CD4-positive, alpha-beta memory T cell (primary cell): ENCODE data around the gene SEMA4A. TPM values are rescaled to one million over a fixed set of nuclear protein-coding genes. Genes with fewer than 3 reads are reported as not detected.

Experiments used
- CTCF ChIA-PET: fragments of 350-600 bp; sonication (Branson Sonifier 250); formaldehyde crosslinking; loops from one replicate; lab custom pipeline; 2021; ENCODE audit warnings: inconsistent platforms; ENCODE audit not compliant: partially characterized antibody; lab: Charles Lee
- POLR2A ChIA-PET: fragments of 350-600 bp; sonication (Branson Sonifier 250); formaldehyde crosslinking; loops from one replicate; lab custom pipeline; 2021; ENCODE audit not compliant: partially characterized antibody; lab: Charles Lee
- DNase-seq, 5 donors: peaks; one replicate each; pipeline versions ENCODE4 v3.0.0 to v3.0.0-alpha.2; 2020 to 2022; ENCODE audit warnings: mixed read lengths in 1 of 5
- H3K27ac ChIP-seq: one replicate; pipeline ENCODE4 v1.7.0; 2013; ENCODE audit warnings: low read depth, low read length
- H3K27me3 ChIP-seq: 2 replicates; pipeline ENCODE4 v1.7.0; 2013; ENCODE audit warnings: mild to moderate bottlenecking, low read length, moderate library complexity; ENCODE audit not compliant: insufficient read depth
- H3K36me3 ChIP-seq: 2 replicates; pipeline ENCODE4 v1.7.0; 2013; ENCODE audit warnings: mild to moderate bottlenecking, low read length, moderate library complexity; ENCODE audit not compliant: insufficient read depth
- H3K4me1 ChIP-seq: 2 replicates; pipeline ENCODE4 v1.7.0; 2013; ENCODE audit warnings: mild to moderate bottlenecking, low read length, moderate library complexity; ENCODE audit not compliant: insufficient read depth
- H3K4me3 ChIP-seq, 2 donors: one replicate each; pipeline ENCODE4 v1.7.0; 2013; ENCODE audit warnings: low read length in 2 of 2, mild to moderate bottlenecking in 1 of 2
- H3K9me3 ChIP-seq, 2 donors: one replicate each; pipeline ENCODE4 v1.7.0; 2013; ENCODE audit warnings: low read length in 2 of 2, control low read depth in 1 of 2; ENCODE audit not compliant: control insufficient read depth in 1 of 2
- H3K27ac Mint-ChIP-seq, 7 donors: one replicate each; pipeline ENCODE4 v1.8.0; 2020 to 2021; ENCODE audit warnings: mixed read lengths in 7 of 7, mild to moderate bottlenecking in 6 of 7, inconsistent platforms in 3 of 7, moderate library complexity in 3 of 7
- H3K27me3 Mint-ChIP-seq, 2 donors: one replicate each; pipeline ENCODE4 v1.8.0; 2020 to 2021; ENCODE audit warnings: mixed read lengths in 2 of 2
- H3K36me3 Mint-ChIP-seq, 2 donors: one replicate each; pipeline ENCODE4 v1.8.0; 2020 to 2021; ENCODE audit warnings: mixed read lengths in 2 of 2, inconsistent platforms in 1 of 2, mild to moderate bottlenecking in 1 of 2
- H3K4me1 Mint-ChIP-seq, 4 donors: one replicate each; pipeline ENCODE4 v1.8.0; 2020 to 2021; ENCODE audit warnings: mixed read lengths in 4 of 4, mild to moderate bottlenecking in 1 of 4
- H3K4me3 Mint-ChIP-seq, 8 donors: one replicate each; pipeline ENCODE4 v1.8.0; 2020 to 2021; ENCODE audit warnings: mixed read lengths in 8 of 8, mild to moderate bottlenecking in 7 of 8, moderate library complexity in 6 of 8, inconsistent platforms in 3 of 8
- H3K9me3 Mint-ChIP-seq, 8 donors: one replicate each; pipeline ENCODE4 v1.8.0; 2020 to 2021; ENCODE audit warnings: mixed read lengths in 8 of 8, mild to moderate bottlenecking in 5 of 8, inconsistent platforms in 3 of 8, moderate library complexity in 1 of 8
- intact Hi-C: fragments of 100-400 bp; cut with micrococcal nuclease; formaldehyde crosslinking; loops from one replicate; pipeline ENCODE4 v1.15.1; 2023
- polyA plus RNA-seq, 2 donors: library from polyadenylated mRNA; unstranded; fragments of 300-500 nt; fragmentation: Illumina TruSeq; gene quantifications; one replicate each; pipeline ENCODE4 v1.2.3, GENCODE V29; 2021
- total RNA-seq, 2 experiments: library from RNA; stranded (reverse); gene quantifications; one replicate each; pipeline ENCODE4 v1.2.3, GENCODE V29; 2021

The SEMA4A gene
- total and polyA plus RNA-seq, 4 experiments from 2014 or later: 0.88 to 1.3 (median 1.2) TPM

DNA sequence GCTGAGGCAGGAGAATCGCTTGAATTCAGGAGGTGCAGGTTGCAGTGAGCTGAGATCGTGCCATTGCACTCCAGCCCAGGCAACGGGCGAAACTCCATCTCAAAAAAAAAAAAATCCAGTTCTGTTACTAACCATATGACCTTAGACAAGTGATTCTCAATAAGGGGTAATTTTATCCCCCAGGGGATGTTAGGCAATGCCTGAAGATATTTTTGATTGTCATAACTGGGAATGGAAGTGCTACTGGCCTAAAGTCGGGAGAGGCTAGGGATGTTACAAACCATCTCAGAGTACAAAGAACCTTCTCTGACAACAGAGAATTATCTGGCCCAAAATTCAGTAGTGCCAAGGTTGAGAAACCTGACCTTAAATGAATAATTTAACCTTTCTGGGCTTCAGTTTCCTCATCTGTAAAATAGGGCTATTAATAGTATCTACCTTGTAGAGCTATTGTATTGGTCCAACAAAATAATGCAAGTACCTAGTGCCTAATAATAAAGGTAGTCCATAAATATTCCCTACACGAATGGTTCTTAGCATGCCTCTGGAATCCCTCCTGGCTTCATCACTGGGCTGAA, 44.6 kb upstream of the SEMA4A start:
- POLR2A ChIA-PET: no interaction called here

DNA sequence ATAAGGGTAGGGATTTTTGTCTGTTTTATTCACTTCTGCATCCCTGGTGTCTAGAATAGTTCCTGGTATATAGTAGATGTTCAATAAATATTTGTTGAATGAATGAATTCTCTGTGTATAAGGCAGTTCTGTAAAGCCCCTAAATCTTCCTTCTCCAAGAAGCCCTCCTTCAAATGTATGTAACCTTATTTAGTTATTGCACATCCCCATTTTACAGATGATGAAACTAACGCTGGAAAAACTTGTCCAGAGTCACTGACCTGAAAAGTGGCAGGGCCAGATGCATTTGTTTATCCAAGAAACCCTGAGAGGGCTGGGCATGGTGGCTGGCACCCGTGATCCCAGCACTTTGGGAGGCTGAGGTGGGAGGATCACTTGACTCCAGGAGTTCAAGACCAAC, 43.1 kb upstream of the SEMA4A start:
- H3K4me3 ChIP-seq: no peak overlapping the region
- intact Hi-C loops: no loop called here
- Mint-ChIP-seq H3K4me1 (peaks cover 7 to 54% (median 26%) of the 10 kb centered on the region in 4 donors), H3K27me3 (no peaks in the 10 kb centered on the region), H3K9me3 (no peaks in the 10 kb centered on the region), H3K27ac (peak overlapping the region; percentile 38 to 94 (median 83)), H3K36me3 (peaks cover 0 to 11% of the 10 kb centered on the region in 2 donors), H3K4me3 (no peak overlapping the region)
- peaks cover 33% of the 10 kb centered on the region for H3K4me1 ChIP-seq
- H3K36me3 ChIP-seq: no peaks in the 10 kb centered on the region
- H3K27me3 ChIP-seq: no peaks in the 10 kb centered on the region
- DNase-seq: no peak
- no peaks in the 10 kb centered on the region for H3K9me3 ChIP-seq
- ChIA-PET POLR2A (no interaction called here), CTCF (interaction anchor here (1.3 to 1.4 kb wide), 2 partner anchors 14 to 20 kb away, joined by 4 to 8 read pairs; no protein-coding TSS in a partner anchor)
- no peak overlapping the region for H3K27ac ChIP-seq

More for the DNA sequence above, 44.6 kb upstream of the SEMA4A start:
- peak overlapping the region; percentile 90 to 100 (median 100) for H3K27ac Mint-ChIP-seq
- Histone ChIP-seq H3K9me3 (no peaks in the 10 kb centered on the region), H3K4me1 (peaks cover 38% of the 10 kb centered on the region), H3K27me3 (no peaks in the 10 kb centered on the region), H3K27ac (no peak overlapping the region), H3K36me3 (no peaks in the 10 kb centered on the region), H3K4me3 (no peak overlapping the region)
- H3K4me1 Mint-ChIP-seq: peaks cover 19 to 54% (median 35%) of the 10 kb centered on the region in 4 donors
- peaks cover 0 to 4% of the 10 kb centered on the region in 2 donors for H3K36me3 Mint-ChIP-seq
- H3K4me3 Mint-ChIP-seq: no peak overlapping the region
- intact Hi-C loops: no loop called here
- CTCF ChIA-PET: interaction anchor here (1.4 to 2.6 kb wide), 2 partner anchors 12 to 20 kb away, joined by 8 to 30 read pairs; no protein-coding TSS in a partner anchor
- no peak for DNase-seq
- H3K9me3 Mint-ChIP-seq: no peaks in the 10 kb centered on the region
- no peaks in the 10 kb centered on the region for H3K27me3 Mint-ChIP-seq

DNA sequence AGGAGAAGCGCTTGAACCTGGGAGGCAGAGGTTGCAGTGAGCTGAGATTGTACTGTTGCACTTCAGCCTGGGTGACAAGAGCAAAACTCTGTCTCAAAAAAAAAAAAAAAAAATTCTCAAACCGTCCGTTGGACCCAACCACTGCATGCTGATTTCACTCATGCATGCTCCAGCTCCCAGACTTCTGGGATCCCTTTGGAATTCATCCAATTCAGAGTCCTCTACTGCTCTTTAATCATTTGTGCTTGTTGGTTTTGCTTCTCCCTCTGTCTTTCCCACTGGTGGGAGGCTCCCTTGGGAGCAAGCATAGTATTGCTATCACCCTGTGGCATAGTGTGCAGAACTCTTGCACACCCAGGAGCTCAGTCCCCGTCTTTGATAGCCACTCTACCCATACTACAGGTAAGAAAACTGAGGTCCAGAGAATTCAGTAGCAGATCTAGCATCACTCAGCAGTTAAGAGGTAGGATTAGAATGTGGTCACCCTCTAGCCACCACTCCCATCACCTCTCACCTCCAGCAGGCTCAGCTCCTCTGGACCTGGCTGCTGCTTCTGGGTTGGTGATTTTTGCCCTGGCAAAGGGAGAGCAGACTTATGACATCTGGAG, 41.9 kb upstream of the SEMA4A start:
- Histone ChIP-seq H3K9me3 (no peaks in the 10 kb centered on the region), H3K36me3 (no peaks in the 10 kb centered on the region), H3K4me3 (no peak overlapping the region), H3K4me1 (peaks cover 36% of the 10 kb centered on the region), H3K27ac (no peak overlapping the region), H3K27me3 (no peaks in the 10 kb centered on the region)
- CTCF ChIA-PET: interaction anchor here (1.1 to 13.8 kb wide), 4 partner anchors 9 to 21 kb away, joined by 3 to 157 read pairs (median 9); no protein-coding TSS in a partner anchor
- peaks cover 13 to 52% (median 25%) of the 10 kb centered on the region in 4 donors for H3K4me1 Mint-ChIP-seq
- intact Hi-C loops: no loop called here
- peaks cover 0 to 14% of the 10 kb centered on the region in 2 donors for H3K36me3 Mint-ChIP-seq
- H3K4me3 Mint-ChIP-seq: no peak overlapping the region
- peak overlapping the region in 6 of 7 donors; percentile 19 to 98 (median 78) for H3K27ac Mint-ChIP-seq
- H3K9me3 Mint-ChIP-seq: no peaks in the 10 kb centered on the region
- no peaks in the 10 kb centered on the region for H3K27me3 Mint-ChIP-seq
- POLR2A ChIA-PET: interaction anchor here (0.6 to 21.9 kb wide), 4 partner anchors 11 to 17 kb away, joined by 3 to 527 read pairs (median 4); no protein-coding TSS in a partner anchor
- peak in 1 of 5 donors; percentile 22 for DNase-seq

DNA sequence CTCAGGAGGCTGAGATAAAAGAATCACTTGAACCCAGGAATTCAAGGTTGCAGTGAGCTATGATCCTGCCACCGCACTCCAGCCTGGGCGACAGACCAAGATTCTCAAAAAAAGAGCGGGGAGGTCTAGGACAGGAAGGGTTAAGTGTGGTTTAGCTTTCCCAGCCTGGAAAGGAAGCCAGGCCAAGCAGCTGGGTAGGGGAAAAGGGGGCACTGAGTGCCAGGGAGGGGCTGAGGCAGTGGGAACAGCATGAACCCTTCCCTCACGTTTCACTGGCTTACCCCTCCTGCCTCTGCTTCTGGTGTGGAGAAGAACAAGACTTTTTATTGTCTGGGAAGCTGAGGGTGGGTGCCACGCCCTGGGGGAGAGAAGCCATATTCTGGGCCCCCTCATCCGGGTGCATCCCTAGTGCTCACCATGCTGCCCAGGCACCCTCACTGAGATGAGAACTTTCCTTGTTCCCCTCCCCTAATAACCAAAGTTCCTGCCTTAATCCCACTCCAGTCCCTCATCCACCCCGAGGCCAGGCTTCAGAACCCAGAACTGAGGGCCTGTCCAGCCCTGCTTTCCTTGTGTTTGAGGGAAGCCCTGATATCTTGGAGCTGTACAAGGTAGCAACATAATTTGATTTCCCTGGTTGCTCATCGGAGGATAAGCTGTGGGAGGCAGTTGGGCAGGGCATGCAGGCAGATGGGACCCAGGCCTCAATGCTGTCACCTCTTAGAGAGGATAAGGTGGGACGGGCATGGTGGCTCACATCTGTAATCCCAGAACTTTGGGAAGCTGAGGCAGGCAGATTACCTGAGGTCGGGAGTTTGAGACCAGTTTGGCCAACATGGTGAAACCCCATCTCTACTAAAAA, 40.9 kb upstream of the SEMA4A start:
- Mint-ChIP-seq H3K9me3 (no peaks in the 10 kb centered on the region), H3K27ac (peak overlapping the region; percentile 60 to 98 (median 87)), H3K36me3 (peaks cover 0 to 16% of the 10 kb centered on the region in 2 donors), H3K4me3 (peak overlapping the region in 1 of 8 donors; percentile 17), H3K4me1 (peaks cover 9 to 46% (median 20%) of the 10 kb centered on the region in 4 donors), H3K27me3 (no peaks in the 10 kb centered on the region)
- H3K4me3 ChIP-seq: no peak overlapping the region
- peak in 1 of 5 donors; percentile 13 for DNase-seq
- POLR2A ChIA-PET: interaction anchor here (0.6 to 21.9 kb wide), 4 partner anchors 14 to 16 kb away, joined by 3 to 527 read pairs (median 57); no protein-coding TSS in a partner anchor
- no peak overlapping the region for H3K27ac ChIP-seq
- CTCF ChIA-PET: interaction anchor here (1.1 to 13.8 kb wide), 5 partner anchors 8 to 22 kb away, joined by 3 to 157 read pairs (median 4); no protein-coding TSS in a partner anchor
- H3K36me3 ChIP-seq: no peaks in the 10 kb centered on the region
- intact Hi-C loops: no loop called here
- H3K4me1 ChIP-seq: peaks cover 30% of the 10 kb centered on the region
- H3K9me3 ChIP-seq: no peaks in the 10 kb centered on the region
- no peaks in the 10 kb centered on the region for H3K27me3 ChIP-seq

DNA sequence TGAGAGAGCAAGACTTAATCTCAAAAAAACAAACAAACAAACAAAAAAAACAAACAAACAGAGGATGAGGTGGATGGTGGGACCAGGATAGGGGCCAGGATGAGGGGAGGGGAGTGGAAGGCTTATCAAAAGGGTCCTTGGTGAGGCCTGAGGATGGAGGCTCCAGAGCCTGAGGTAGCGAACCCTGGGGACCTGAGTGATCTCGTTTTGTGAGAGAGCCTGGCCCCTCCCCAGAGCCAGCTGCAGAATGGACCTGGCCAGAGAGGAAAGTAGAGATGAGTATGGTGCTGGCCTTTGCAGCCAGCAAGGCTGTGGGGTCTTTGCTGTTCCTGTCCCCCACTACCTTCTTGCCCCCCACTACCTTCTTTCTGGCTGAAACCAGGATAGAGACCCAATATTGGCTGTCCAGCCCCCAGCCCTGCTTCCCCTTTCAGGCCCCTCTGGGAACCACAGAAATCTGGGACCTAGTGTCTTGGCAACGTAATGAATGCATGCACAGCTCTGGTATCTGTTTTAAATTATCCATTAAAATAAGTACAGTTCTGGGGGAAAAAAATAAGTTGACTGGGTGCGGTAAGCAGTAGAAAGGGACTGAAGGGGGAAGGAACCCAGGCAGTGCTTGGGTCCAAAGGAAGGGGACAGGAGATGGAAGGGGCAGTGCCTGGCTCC, 40.0 kb upstream of the SEMA4A start:
- Histone ChIP-seq H3K4me3 (no peak overlapping the region), H3K27me3 (no peaks in the 10 kb centered on the region), H3K36me3 (no peaks in the 10 kb centered on the region), H3K27ac (peak overlapping the region; percentile 91), H3K9me3 (no peaks in the 10 kb centered on the region), H3K4me1 (peaks cover 37% of the 10 kb centered on the region)
- ChIA-PET CTCF (interaction anchor here (1.4 to 13.8 kb wide), 3 partner anchors 9 to 17 kb away, joined by 3 to 157 read pairs (median 14); no protein-coding TSS in a partner anchor), POLR2A (interaction anchor here (2.0 to 21.9 kb wide), 4 partner anchors 10 to 99 kb away, joined by 7 to 527 read pairs (median 64); partner anchors contain the start of gene PMF1)
- H3K9me3 Mint-ChIP-seq: no peaks in the 10 kb centered on the region
- intact Hi-C loops: no loop called here
- H3K27ac Mint-ChIP-seq: peak overlapping the region; percentile 95 to 99 (median 98)
- peaks cover 0 to 16% of the 10 kb centered on the region in 2 donors for H3K36me3 Mint-ChIP-seq
- H3K4me3 Mint-ChIP-seq: peak overlapping the region in 7 of 8 donors; percentile 23 to 98 (median 58)
- DNase-seq: peak in 1 of 5 donors; percentile 33
- no peaks in the 10 kb centered on the region for H3K27me3 Mint-ChIP-seq
- H3K4me1 Mint-ChIP-seq: peaks cover 11 to 45% (median 23%) of the 10 kb centered on the region in 4 donors
